ENCODE data around the gene TENM4.

DNA sequence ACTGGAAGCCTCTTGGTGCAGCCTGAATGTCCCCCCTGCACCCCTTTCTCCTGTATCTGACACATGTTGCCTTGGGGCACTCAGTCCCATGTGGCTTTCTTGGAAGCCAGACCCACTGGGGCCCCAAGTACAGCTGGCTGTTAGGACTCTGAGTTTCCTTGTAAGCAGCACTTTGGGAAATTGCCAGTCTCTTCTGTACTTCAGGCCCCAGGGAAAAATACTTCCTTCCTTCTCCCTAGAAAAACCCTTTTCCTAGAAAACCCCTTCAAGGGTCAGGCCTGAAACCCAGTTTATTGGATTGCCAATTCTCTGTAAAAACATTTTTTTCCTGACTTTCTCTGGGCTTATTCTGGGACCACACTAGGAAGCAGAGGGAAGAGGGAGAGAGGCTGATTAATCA is 360.3 kb downstream of the TENM4 start:
- no peak for TF ChIP-seq POLR2A (IDR thresholded peaks at IDR 0.05)
- TF ChIP-seq, protein P1, sequence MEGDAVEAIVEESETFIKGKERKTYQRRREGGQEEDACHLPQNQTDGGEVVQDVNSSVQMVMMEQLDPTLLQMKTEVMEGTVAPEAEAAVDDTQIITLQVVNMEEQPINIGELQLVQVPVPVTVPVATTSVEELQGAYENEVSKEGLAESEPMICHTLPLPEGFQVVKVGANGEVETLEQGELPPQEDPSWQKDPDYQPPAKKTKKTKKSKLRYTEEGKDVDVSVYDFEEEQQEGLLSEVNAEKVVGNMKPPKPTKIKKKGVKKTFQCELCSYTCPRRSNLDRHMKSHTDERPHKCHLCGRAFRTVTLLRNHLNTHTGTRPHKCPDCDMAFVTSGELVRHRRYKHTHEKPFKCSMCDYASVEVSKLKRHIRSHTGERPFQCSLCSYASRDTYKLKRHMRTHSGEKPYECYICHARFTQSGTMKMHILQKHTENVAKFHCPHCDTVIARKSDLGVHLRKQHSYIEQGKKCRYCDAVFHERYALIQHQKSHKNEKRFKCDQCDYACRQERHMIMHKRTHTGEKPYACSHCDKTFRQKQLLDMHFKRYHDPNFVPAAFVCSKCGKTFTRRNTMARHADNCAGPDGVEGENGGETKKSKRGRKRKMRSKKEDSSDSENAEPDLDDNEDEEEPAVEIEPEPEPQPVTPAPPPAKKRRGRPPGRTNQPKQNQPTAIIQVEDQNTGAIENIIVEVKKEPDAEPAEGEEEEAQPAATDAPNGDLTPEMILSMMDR (IDR thresholded peaks at IDR 0.05) = no peak
